Suprapubic skin (tissue), 4 donors: ENCODE measurements around the gene TTC19. TPM values are rescaled to one million over a fixed set of nuclear protein-coding genes. Genes with fewer than 3 reads are reported as not detected.

ENCODE experiments used
- DNase-seq, 2 donors: peaks; one replicate each; pipeline ENCODE4 v3.0.0-alpha.2; 2019; ENCODE audit warnings: low spot score in 2 of 2
- H3K27ac ChIP-seq: fragments of 200-600 bp; sonication (generic); one replicate; pipeline ENCODE4 v1.5.1; 2019
- H3K27me3 ChIP-seq: fragments of 200-600 bp; sonication (generic); one replicate; pipeline ENCODE4 v1.5.1; 2019
- H3K36me3 ChIP-seq: fragments of 200-600 bp; sonication (generic); one replicate; pipeline ENCODE4 v1.5.1; 2019
- H3K4me1 ChIP-seq: fragments of 200-600 bp; sonication (generic); one replicate; pipeline ENCODE4 v1.5.1; 2019
- H3K4me3 ChIP-seq: fragments of 200-600 bp; sonication (generic); one replicate; pipeline ENCODE4 v1.5.1; 2019; ENCODE audit warnings: mild to moderate bottlenecking
- H3K9me3 ChIP-seq: fragments of 200-600 bp; sonication (generic); one replicate; pipeline ENCODE4 v1.5.1; 2019
- EP300 ChIP-seq: sonication (generic); formaldehyde crosslinking; IDR thresholded peaks from one replicate; pipeline ENCODE4 v1.6.1; 2017; ENCODE audit warnings: antibody characterized with exemption
- POLR2A ChIP-seq, 2 donors: fragments of 450-650 bp; IDR thresholded peaks; one replicate each; pipeline ENCODE4 v1.6.1; 2017; ENCODE audit warnings: antibody characterized with exemption in 2 of 2, mild to moderate bottlenecking in 2 of 2, moderate library complexity in 2 of 2
- POLR2AphosphoS5 ChIP-seq, 3 donors: sonication (generic); formaldehyde crosslinking; IDR thresholded peaks; one replicate each; pipeline ENCODE4 v1.6.1; 2017; ENCODE audit warnings: antibody characterized with exemption in 3 of 3
- WGBS: methylation state at CpG from one replicate; pipeline ENCODE4 v1.1.5; 2018; 5-methylcytosine and 5-hydroxymethylcytosine counted together
- total RNA-seq, 4 donors: library from RNA; depleted of rRNA; stranded (reverse); fragments of >200 nt; gene quantifications; one replicate each; pipeline ENCODE4 v1.1.0, GENCODE V29; 2016
- TF ChIP-seq, protein P1 (sequence below), 2 donors: fragments of 200-600 bp in 1 of 2; fragments of 450-650 bp in 1 of 2; sonication (generic) in 1 of 2; IDR thresholded peaks; one replicate each; pipeline ENCODE4 v1.5.1; 2016 to 2019; ENCODE audit warnings: antibody characterized with exemption in 2 of 2, mild to moderate bottlenecking in 1 of 2, moderate library complexity in 1 of 2

Gene TTC19
- total RNA-seq, 4 donors from 2014 or later = 42.6 to 72.6 (median 48.7) TPM

DNA sequence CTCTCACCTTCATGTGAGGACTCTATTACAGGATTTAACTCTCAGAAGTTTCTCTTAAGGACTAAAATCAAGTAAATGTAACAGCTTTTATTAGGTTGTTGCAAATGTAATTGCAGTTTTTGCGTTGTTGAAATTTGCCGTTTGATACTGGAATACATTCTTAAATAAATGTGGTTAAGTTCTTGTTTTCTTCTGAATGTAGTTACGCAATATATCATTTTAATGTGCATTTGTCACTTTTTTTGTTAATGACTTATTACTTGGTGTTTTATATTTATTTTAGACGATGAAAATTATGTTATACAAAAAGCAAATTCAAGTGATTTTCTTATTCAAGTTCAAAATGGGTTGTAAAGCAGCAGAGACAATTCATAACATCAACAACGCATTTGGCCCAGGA lies 76.3 kb downstream of the TTC19 start:
- no peak for DNase-seq
- H3K36me3 ChIP-seq = peaks cover 85% of the 10 kb centered on the region
- no peaks in the 10 kb centered on the region for H3K9me3 ChIP-seq
- 92% methylated on average over 5 of the region's 5 CpGs for WGBS
- no peaks in the 10 kb centered on the region for H3K4me1 ChIP-seq
- H3K27me3 ChIP-seq = no peaks in the 10 kb centered on the region
- no peak overlapping the region for H3K27ac ChIP-seq
- no peak for TF ChIP-seq POLR2AphosphoS5 (IDR thresholded peaks at IDR 0.05)
- TF ChIP-seq, protein P1, sequence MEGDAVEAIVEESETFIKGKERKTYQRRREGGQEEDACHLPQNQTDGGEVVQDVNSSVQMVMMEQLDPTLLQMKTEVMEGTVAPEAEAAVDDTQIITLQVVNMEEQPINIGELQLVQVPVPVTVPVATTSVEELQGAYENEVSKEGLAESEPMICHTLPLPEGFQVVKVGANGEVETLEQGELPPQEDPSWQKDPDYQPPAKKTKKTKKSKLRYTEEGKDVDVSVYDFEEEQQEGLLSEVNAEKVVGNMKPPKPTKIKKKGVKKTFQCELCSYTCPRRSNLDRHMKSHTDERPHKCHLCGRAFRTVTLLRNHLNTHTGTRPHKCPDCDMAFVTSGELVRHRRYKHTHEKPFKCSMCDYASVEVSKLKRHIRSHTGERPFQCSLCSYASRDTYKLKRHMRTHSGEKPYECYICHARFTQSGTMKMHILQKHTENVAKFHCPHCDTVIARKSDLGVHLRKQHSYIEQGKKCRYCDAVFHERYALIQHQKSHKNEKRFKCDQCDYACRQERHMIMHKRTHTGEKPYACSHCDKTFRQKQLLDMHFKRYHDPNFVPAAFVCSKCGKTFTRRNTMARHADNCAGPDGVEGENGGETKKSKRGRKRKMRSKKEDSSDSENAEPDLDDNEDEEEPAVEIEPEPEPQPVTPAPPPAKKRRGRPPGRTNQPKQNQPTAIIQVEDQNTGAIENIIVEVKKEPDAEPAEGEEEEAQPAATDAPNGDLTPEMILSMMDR (IDR thresholded peaks at IDR 0.05) = no peak
- TF ChIP-seq POLR2A (IDR thresholded peaks at IDR 0.05) = no peak
- TF ChIP-seq EP300 = no peak
- no peak overlapping the region for H3K4me3 ChIP-seq

Other genes with a start within 250 kb of the TTC19 start
- gene ADORA2B, start 54.7 kb upstream of the TTC19 start, total RNA-seq = 10 to 100 TPM; 35.3 to 55.3 (median 45.5) TPM
- 10 to 100 TPM in 3 of 4 donors, 1 to 10 TPM in 1; 9.1 to 15.4 (median 12.5) TPM for gene ZSWIM7, start 120 bp upstream of the TTC19 start, total RNA-seq
- 100 to 1,000 TPM; 136 to 320 (median 177) TPM for gene NCOR1, start 215.7 kb downstream of the TTC19 start, total RNA-seq
- 100 to 1,000 TPM in 1 of 4 donors, 10 to 100 TPM in 3; 59.5 to 287 (median 76.6) TPM for gene PIGL, start 217.4 kb downstream of the TTC19 start, total RNA-seq